ENCODE data around the gene MDK. TPM values are rescaled to one million over a fixed set of nuclear protein-coding genes. Genes with fewer than 3 reads are reported as not detected.
"Not testable (repeated sequence)": the region's sequence is repeated elsewhere in the genome, so short reads cannot be mapped to it uniquely, and the experiment has no call there.

The MDK gene
- total RNA-seq, 1 experiment from 2014 or later: 252 TPM

DNA sequence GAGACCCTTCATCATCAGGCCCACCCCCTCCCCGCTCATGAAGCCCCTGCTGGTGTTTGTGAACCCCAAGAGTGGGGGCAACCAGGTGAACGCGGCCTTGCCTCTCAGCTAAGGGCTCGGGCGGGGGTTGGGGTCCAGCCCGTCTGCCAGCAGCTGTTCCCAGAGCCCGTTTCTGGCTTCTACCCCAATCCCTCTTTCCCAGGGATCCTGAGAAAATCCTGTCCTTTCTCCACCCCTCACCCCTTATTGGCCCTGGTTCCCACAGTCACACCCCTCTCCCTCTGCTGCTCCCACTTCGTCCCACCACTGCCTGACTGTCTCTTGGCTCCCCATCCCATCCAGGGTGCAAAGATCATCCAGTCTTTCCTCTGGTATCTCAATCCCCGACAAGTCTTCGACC lies 9.4 kb upstream of the MDK start:
- no peak for DNase-seq (ENCODE audit: low read depth, low spot score)
- no peak for ATAC-seq
- Histone ChIP-seq H3K4me3 (ENCODE audit: low read depth in 2 of 2, low read length in 2 of 2) (no peak overlapping the region), H3K27ac (ENCODE audit: low read length) (no peak overlapping the region), H3K4me1 (ENCODE audit: control insufficient read depth, insufficient read depth, low read length) (peaks cover 5% of the 10 kb centered on the region; the same call in 1 of the 2 replicates), H3K9me3 (ENCODE audit: control insufficient read depth, insufficient read depth, low read depth, low read length) (no peaks in the 10 kb centered on the region), H3K36me3 (ENCODE audit: control insufficient read depth, insufficient read depth, low read length) (peaks cover 4% of the 10 kb centered on the region; the same call in 1 of the 2 replicates), H3K27me3 (ENCODE audit: control insufficient read depth, insufficient read depth, low read length) (no peaks in the 10 kb centered on the region)
- no TSS peak for BruUV-seq (replicated peaks)
- in situ Hi-C loops (cut with HindIII; ENCODE audit: low pct_unique_long_range_greater_than_20kb, low sequenced_read_pairs) (no loop called here), intact Hi-C loops (cut with micrococcal nuclease; ENCODE audit: unreplicated experiment) (no loop called here)
- POLR2A ChIA-PET: no interaction called here
- CTCF ChIA-PET: no interaction called here
- TF ChIP-seq TCF7L2 (IDR thresholded peaks at IDR 0.05; ENCODE audit: low read depth, low read length): no peak
- TF ChIP-seq SIN3A (IDR thresholded peaks at IDR 0.05; ENCODE audit: borderline replicate concordance, insufficient read depth, low read depth, low read length): no peak
- TF ChIP-seq, protein P1, sequence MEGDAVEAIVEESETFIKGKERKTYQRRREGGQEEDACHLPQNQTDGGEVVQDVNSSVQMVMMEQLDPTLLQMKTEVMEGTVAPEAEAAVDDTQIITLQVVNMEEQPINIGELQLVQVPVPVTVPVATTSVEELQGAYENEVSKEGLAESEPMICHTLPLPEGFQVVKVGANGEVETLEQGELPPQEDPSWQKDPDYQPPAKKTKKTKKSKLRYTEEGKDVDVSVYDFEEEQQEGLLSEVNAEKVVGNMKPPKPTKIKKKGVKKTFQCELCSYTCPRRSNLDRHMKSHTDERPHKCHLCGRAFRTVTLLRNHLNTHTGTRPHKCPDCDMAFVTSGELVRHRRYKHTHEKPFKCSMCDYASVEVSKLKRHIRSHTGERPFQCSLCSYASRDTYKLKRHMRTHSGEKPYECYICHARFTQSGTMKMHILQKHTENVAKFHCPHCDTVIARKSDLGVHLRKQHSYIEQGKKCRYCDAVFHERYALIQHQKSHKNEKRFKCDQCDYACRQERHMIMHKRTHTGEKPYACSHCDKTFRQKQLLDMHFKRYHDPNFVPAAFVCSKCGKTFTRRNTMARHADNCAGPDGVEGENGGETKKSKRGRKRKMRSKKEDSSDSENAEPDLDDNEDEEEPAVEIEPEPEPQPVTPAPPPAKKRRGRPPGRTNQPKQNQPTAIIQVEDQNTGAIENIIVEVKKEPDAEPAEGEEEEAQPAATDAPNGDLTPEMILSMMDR (IDR thresholded peaks at IDR 0.05): no peak
- no peak for TF ChIP-seq POLR2AphosphoS5 (IDR thresholded peaks at IDR 0.05; ENCODE audit: low read depth, low read length)
- TF ChIP-seq, protein P2, sequence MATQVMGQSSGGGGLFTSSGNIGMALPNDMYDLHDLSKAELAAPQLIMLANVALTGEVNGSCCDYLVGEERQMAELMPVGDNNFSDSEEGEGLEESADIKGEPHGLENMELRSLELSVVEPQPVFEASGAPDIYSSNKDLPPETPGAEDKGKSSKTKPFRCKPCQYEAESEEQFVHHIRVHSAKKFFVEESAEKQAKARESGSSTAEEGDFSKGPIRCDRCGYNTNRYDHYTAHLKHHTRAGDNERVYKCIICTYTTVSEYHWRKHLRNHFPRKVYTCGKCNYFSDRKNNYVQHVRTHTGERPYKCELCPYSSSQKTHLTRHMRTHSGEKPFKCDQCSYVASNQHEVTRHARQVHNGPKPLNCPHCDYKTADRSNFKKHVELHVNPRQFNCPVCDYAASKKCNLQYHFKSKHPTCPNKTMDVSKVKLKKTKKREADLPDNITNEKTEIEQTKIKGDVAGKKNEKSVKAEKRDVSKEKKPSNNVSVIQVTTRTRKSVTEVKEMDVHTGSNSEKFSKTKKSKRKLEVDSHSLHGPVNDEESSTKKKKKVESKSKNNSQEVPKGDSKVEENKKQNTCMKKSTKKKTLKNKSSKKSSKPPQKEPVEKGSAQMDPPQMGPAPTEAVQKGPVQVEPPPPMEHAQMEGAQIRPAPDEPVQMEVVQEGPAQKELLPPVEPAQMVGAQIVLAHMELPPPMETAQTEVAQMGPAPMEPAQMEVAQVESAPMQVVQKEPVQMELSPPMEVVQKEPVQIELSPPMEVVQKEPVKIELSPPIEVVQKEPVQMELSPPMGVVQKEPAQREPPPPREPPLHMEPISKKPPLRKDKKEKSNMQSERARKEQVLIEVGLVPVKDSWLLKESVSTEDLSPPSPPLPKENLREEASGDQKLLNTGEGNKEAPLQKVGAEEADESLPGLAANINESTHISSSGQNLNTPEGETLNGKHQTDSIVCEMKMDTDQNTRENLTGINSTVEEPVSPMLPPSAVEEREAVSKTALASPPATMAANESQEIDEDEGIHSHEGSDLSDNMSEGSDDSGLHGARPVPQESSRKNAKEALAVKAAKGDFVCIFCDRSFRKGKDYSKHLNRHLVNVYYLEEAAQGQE (IDR thresholded peaks at IDR 0.05; ENCODE audit: insufficient read depth in 1 of 2, low read depth in 2 of 2, low read length in 1 of 2): no peak

DNA sequence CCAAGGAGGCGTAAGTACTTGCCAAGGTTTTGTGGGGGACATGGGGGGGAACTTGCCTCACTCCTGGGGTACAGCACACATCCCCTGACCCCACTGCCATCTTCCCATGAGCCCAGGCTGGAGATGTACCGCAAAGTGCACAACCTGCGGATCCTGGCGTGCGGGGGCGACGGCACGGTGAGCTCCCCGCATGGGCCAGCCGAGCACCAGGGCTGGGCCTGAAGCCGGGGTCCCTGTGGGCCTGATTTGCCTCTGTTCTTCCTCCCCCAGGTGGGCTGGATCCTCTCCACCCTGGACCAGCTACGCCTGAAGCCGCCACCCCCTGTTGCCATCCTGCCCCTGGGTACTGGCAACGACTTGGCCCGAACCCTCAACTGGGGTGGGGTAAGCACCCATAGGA lies 9.0 kb upstream of the MDK start:
- H3K27me3 ChIP-seq (ENCODE audit: control insufficient read depth, insufficient read depth, low read length); BruUV-seq (replicated peaks); H3K27ac ChIP-seq (ENCODE audit: low read length); H3K36me3 ChIP-seq (ENCODE audit: control insufficient read depth, insufficient read depth, low read length); H3K4me1 ChIP-seq (ENCODE audit: control insufficient read depth, insufficient read depth, low read length); POLR2A ChIA-PET; ATAC-seq; DNase-seq (ENCODE audit: low read depth, low spot score); in situ Hi-C loops (cut with HindIII; ENCODE audit: low pct_unique_long_range_greater_than_20kb, low sequenced_read_pairs); H3K9me3 ChIP-seq (ENCODE audit: control insufficient read depth, insufficient read depth, low read depth, low read length); intact Hi-C loops (cut with micrococcal nuclease; ENCODE audit: unreplicated experiment); H3K4me3 ChIP-seq (ENCODE audit: low read depth in 2 of 2, low read length in 2 of 2); CTCF ChIA-PET: not testable (repeated sequence)

- Histone ChIP-seq H3K27me3 (ENCODE audit: control insufficient read depth, insufficient read depth, low read length) (no peaks in the 10 kb centered on the region), H3K36me3 (ENCODE audit: control insufficient read depth, insufficient read depth, low read length) (no peaks in the 10 kb centered on the region), H3K4me1 (ENCODE audit: control insufficient read depth, insufficient read depth, low read length) (peaks cover 8% of the 10 kb centered on the region), H3K9me3 (ENCODE audit: control insufficient read depth, insufficient read depth, low read depth, low read length) (no peaks in the 10 kb centered on the region), H3K27ac (ENCODE audit: low read length) (no peak overlapping the region), H3K4me3 (ENCODE audit: low read depth in 2 of 2, low read length in 2 of 2) (no peak overlapping the region)
- CTCF ChIA-PET: interaction anchor here (0.6 to 0.7 kb wide), 2 partner anchors 10 to 206 kb away, joined by 4 read pairs; no protein-coding TSS in a partner anchor
- no peak for TF ChIP-seq POLR2AphosphoS5 (IDR thresholded peaks at IDR 0.05; ENCODE audit: low read depth, low read length)
- TF ChIP-seq, protein P1 (IDR thresholded peaks at IDR 0.05): no peak
- TF ChIP-seq SIN3A (IDR thresholded peaks at IDR 0.05; ENCODE audit: borderline replicate concordance, insufficient read depth, low read depth, low read length): no peak
- no peak for TF ChIP-seq TCF7L2 (IDR thresholded peaks at IDR 0.05; ENCODE audit: low read depth, low read length)
- TF ChIP-seq, protein P2 (IDR thresholded peaks at IDR 0.05; ENCODE audit: insufficient read depth in 1 of 2, low read depth in 2 of 2, low read length in 1 of 2): no peak
- in situ Hi-C loops (cut with HindIII; ENCODE audit: low pct_unique_long_range_greater_than_20kb, low sequenced_read_pairs): no loop called here
- ATAC-seq (no peak), DNase-seq (ENCODE audit: low read depth, low spot score) (no peak)
- intact Hi-C loops (cut with micrococcal nuclease; ENCODE audit: unreplicated experiment): no loop called here
- no TSS peak for BruUV-seq (replicated peaks)
- POLR2A ChIA-PET: no interaction called here
Measured at GRCh38 chr11:46373787-46374740, 7.4 kb upstream of the MDK start.

All from Panc1 (cell line).